Lung (tissue), 12 donors: ENCODE results near the gene KCTD8. TPM values are rescaled to one million over a fixed set of nuclear protein-coding genes. Genes with fewer than 3 reads are reported as not detected.

Experiments
- ATAC-seq: fragments of 200-7000 bp; cut with Tn5 transposase; one replicate; pipeline ENCODE4 v1.9.1; 2020; ENCODE audit warnings: moderate number of reproducible peaks; ENCODE audit not compliant: insufficient read depth, low FRiP score
- DNase-seq, 3 donors: peaks; one replicate each; pipeline ENCODE4 v3.0.0-alpha.2; 2013 to 2017
- H3K27ac ChIP-seq, 2 donors: one replicate each; pipeline ENCODE4 v1.5.1; 2013; ENCODE audit warnings: mild to moderate bottlenecking in 2 of 2, moderate library complexity in 2 of 2, control low read depth in 1 of 2, inconsistent platforms in 1 of 2, low read depth in 1 of 2, low read length in 1 of 2
- H3K27me3 ChIP-seq, 3 donors: one replicate each; pipeline ENCODE4 v1.5.1; 2013; ENCODE audit warnings: low read length in 2 of 3; ENCODE audit not compliant: control insufficient read depth in 3 of 3, insufficient read depth in 3 of 3
- H3K36me3 ChIP-seq, 4 donors: one replicate each; pipeline ENCODE4 v1.5.1; 2013; ENCODE audit warnings: low read length in 4 of 4, mild to moderate bottlenecking in 1 of 4, moderate library complexity in 1 of 4; ENCODE audit not compliant: control insufficient read depth in 4 of 4, insufficient read depth in 4 of 4
- H3K4me1 ChIP-seq, 5 donors: one replicate each; pipeline ENCODE4 v1.5.1; 2013; ENCODE audit warnings: low read length in 5 of 5, mild to moderate bottlenecking in 2 of 5, moderate library complexity in 1 of 5; ENCODE audit not compliant: control insufficient read depth in 5 of 5, insufficient read depth in 5 of 5
- H3K4me3 ChIP-seq: one replicate; pipeline ENCODE4 v1.5.1; 2013; ENCODE audit warnings: mild to moderate bottlenecking, control low read depth, moderate library complexity
- H3K9ac ChIP-seq, 2 donors: one replicate each; pipeline ENCODE4 v1.5.1; 2013; ENCODE audit warnings: low read length in 2 of 2, control low read depth in 1 of 2; ENCODE audit not compliant: insufficient read depth in 1 of 2
- H3K9me3 ChIP-seq, 4 donors: one replicate each; pipeline ENCODE4 v1.5.1; 2013; ENCODE audit warnings: low read length in 3 of 4, mild to moderate bottlenecking in 1 of 4, moderate library complexity in 1 of 4; ENCODE audit not compliant: control insufficient read depth in 4 of 4, insufficient read depth in 3 of 4
- CTCF ChIP-seq: IDR thresholded peaks from 2 replicates; pipeline ENCODE4 v1.5.1; 2012; ENCODE audit warnings: mild to moderate bottlenecking; ENCODE audit errors: control extremely low read depth, extremely low read depth
- WGBS, 2 donors: extraction: QIAGEN DNeasy Blood & Tissue Kit; methylation state at CpG; one replicate each; pipeline ENCODE4 v1.1.7; 2013; 5-methylcytosine and 5-hydroxymethylcytosine counted together
- polyA plus RNA-seq, 2 donors: library from polyadenylated mRNA; stranded (reverse); fragments of 200-250 nt; gene quantifications; one replicate each; pipeline ENCODE4 v1.2.1, GENCODE V29; 2013
- total RNA-seq, 2 donors: library from RNA; depleted of rRNA in 1 of 2; stranded (reverse); fragments of >200 nt in 1 of 2; gene quantifications; one replicate each; pipeline ENCODE4 v1.2.1, GENCODE V29; 2014 to 2021
- donor health status: control.
- donor health status: control.
- donor health status: Bipolar disorder and iron deficiency.
- donor health status: healthy.
- donor health status: DM: yes; HTN: yes; CAD: no.

Gene KCTD8
- total and polyA plus RNA-seq, 4 donors, result 0.02 to 0.17 (median 0.10) TPM

- DNase-seq, result peak in 2 of 3 donors; percentile 14 to 25
- no peak for TF ChIP-seq CTCF
- H3K27me3 ChIP-seq, result no peaks in the 10 kb centered on the region
- H3K36me3 ChIP-seq, result no peaks in the 10 kb centered on the region
- no peak overlapping the region for H3K9ac ChIP-seq
- no peaks in the 10 kb centered on the region for H3K9me3 ChIP-seq
- H3K27ac ChIP-seq, result no peak overlapping the region
- no peaks in the 10 kb centered on the region for H3K4me1 ChIP-seq
- 68 to 79% methylated on average over 2 of the region's 2 CpGs for WGBS, 2 donors
- no peak overlapping the region for H3K4me3 ChIP-seq
- no peak for ATAC-seq
These were observed 191.1 kb downstream of the KCTD8 start for GRCh38 chr4:44257461-44257860.

GRCh38 chr4:44256414-44256813 is 192.2 kb downstream of the KCTD8 start:
- Histone ChIP-seq H3K27ac (no peak overlapping the region), H3K4me1 (no peaks in the 10 kb centered on the region), H3K9me3 (no peaks in the 10 kb centered on the region), H3K4me3 (no peak overlapping the region), H3K27me3 (no peaks in the 10 kb centered on the region), H3K9ac (no peak overlapping the region), H3K36me3 (no peaks in the 10 kb centered on the region)
- DNase-seq, result peak in 2 of 3 donors; percentile 9 to 16
- TF ChIP-seq CTCF, result no peak
- no peak for ATAC-seq
- WGBS, 2 donors, result 65 to 74% methylated on average over 2 of the region's 2 CpGs

- Histone ChIP-seq H3K27me3 (peaks cover 0 to 14% (median 0%) of the 10 kb centered on the region in 3 donors), H3K9me3 (peaks cover 0 to 2% (median 0%) of the 10 kb centered on the region in 4 donors), H3K4me1 (no peaks in the 10 kb centered on the region), H3K4me3 (no peak overlapping the region), H3K36me3 (no peaks in the 10 kb centered on the region), H3K27ac (no peak overlapping the region), H3K9ac (no peak overlapping the region)
- ATAC-seq (no peak), DNase-seq (no peak)
- no peak for TF ChIP-seq CTCF
These were observed 211.0 kb downstream of the KCTD8 start for GRCh38 chr4:44237643-44238042.

- Histone ChIP-seq H3K4me3 (no peak overlapping the region), H3K4me1 (no peaks in the 10 kb centered on the region), H3K27me3 (peaks cover 0 to 13% (median 0%) of the 10 kb centered on the region in 3 donors), H3K9me3 (peaks cover 0 to 2% (median 0%) of the 10 kb centered on the region in 4 donors), H3K9ac (no peak overlapping the region), H3K27ac (no peak overlapping the region), H3K36me3 (no peaks in the 10 kb centered on the region)
- no peak for TF ChIP-seq CTCF
- WGBS, 2 donors, result 87 to 92% methylated on average over 3 of the region's 3 CpGs
- no peak for DNase-seq
- ATAC-seq, result no peak
These were observed 212.7 kb downstream of the KCTD8 start for GRCh38 chr4:44235897-44236296.
